Stimulated activated naive B cell treated with anti-CD40 and anti-IgM and Interleukin-4, amounts not matched to agents 10 μg/mL and 1 μg/mL and 100 μg/mL, for 72 hours (primary cell): Measurements from ENCODE around the gene RAB6A.

Experiments
- ATAC-seq, 2 donors: fragments of 150-1000 bp; cut with Tn5 transposase; replicated peaks; 2 replicates each; pipeline ENCODE4 v1.10.0; 2021; ENCODE audit warnings: moderate library complexity in 1 of 2
- DNase-seq: peaks from one replicate; pipeline ENCODE4 v3.0.0; 2021
- H3K27ac Mint-ChIP-seq: one replicate; pipeline ENCODE4 v1.8.0; 2022; ENCODE audit warnings: mild to moderate bottlenecking, mixed read lengths
- H3K27me3 Mint-ChIP-seq, 2 donors: one replicate each; pipeline ENCODE4 v1.8.0; 2022; ENCODE audit warnings: mixed read lengths in 2 of 2
- H3K36me3 Mint-ChIP-seq, 2 donors: one replicate each; pipeline ENCODE4 v1.8.0; 2022; ENCODE audit warnings: mixed read lengths in 2 of 2, mild to moderate bottlenecking in 1 of 2
- H3K4me1 Mint-ChIP-seq, 2 donors: one replicate each; pipeline ENCODE4 v1.8.0; 2022; ENCODE audit warnings: mixed read lengths in 2 of 2, mild to moderate bottlenecking in 1 of 2
- H3K4me3 Mint-ChIP-seq, 2 donors: one replicate each; pipeline ENCODE4 v1.8.0; 2022; ENCODE audit warnings: mild to moderate bottlenecking in 2 of 2, mixed read lengths in 2 of 2, moderate library complexity in 1 of 2
- H3K9me3 Mint-ChIP-seq, 2 donors: one replicate each; pipeline ENCODE4 v1.8.0; 2022; ENCODE audit warnings: mixed read lengths in 2 of 2, mild to moderate bottlenecking in 1 of 2

RAB6A gene

GRCh38 chr11:73650400-73650799 is 110.5 kb downstream of the RAB6A start:
- peaks cover 6 to 7% of the 10 kb centered on the region in 2 donors for H3K27me3 Mint-ChIP-seq
- no peak for ATAC-seq
- no peak overlapping the region for H3K27ac Mint-ChIP-seq
- H3K4me1 Mint-ChIP-seq = peaks cover 7 to 18% of the 10 kb centered on the region in 2 donors
- no peaks in the 10 kb centered on the region for H3K9me3 Mint-ChIP-seq
- no peaks in the 10 kb centered on the region for H3K36me3 Mint-ChIP-seq
- no peak overlapping the region for H3K4me3 Mint-ChIP-seq
- no peak for DNase-seq

GRCh38 chr11:73649206-73649605 is 111.7 kb downstream of the RAB6A start:
- no peak for DNase-seq
- no peak for ATAC-seq
- H3K27ac Mint-ChIP-seq = peak overlapping the region; percentile 88
- no peak overlapping the region for H3K4me3 Mint-ChIP-seq
- peaks cover 8 to 20% of the 10 kb centered on the region in 2 donors for H3K4me1 Mint-ChIP-seq
- no peaks in the 10 kb centered on the region for H3K9me3 Mint-ChIP-seq
- peaks cover 9 to 10% of the 10 kb centered on the region in 2 donors for H3K27me3 Mint-ChIP-seq
- no peaks in the 10 kb centered on the region for H3K36me3 Mint-ChIP-seq

DNA sequence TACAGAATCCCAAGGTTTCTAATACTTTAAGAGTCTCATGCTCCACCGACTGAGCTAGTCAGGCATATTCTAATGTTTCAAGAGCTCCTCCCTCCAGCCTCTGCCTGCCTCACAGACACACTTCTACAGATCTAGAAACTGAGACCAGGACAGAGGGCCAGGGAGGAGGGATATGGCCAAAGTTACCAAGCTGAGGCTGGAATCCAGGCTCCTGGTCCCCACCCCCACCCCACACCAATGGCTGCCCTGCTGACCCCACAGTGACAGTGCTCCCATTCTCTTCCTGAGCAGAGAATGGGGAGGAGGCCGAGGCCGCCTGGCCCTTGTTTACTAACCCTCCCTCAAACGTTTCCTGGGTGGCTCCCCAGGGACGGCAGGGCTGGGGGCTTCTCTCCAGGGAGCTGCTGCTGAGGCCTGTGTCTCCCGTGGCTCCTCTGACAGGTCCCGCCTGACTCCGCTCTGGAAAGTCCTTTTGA is 112.3 kb downstream of the RAB6A start:
- peaks cover 9 to 10% of the 10 kb centered on the region in 2 donors for H3K27me3 Mint-ChIP-seq
- H3K27ac Mint-ChIP-seq = no peak overlapping the region
- H3K9me3 Mint-ChIP-seq = no peaks in the 10 kb centered on the region
- peaks cover 8 to 20% of the 10 kb centered on the region in 2 donors for H3K4me1 Mint-ChIP-seq
- DNase-seq (no peak), ATAC-seq (no peak)
- H3K36me3 Mint-ChIP-seq = no peaks in the 10 kb centered on the region
- no peak overlapping the region for H3K4me3 Mint-ChIP-seq

DNA sequence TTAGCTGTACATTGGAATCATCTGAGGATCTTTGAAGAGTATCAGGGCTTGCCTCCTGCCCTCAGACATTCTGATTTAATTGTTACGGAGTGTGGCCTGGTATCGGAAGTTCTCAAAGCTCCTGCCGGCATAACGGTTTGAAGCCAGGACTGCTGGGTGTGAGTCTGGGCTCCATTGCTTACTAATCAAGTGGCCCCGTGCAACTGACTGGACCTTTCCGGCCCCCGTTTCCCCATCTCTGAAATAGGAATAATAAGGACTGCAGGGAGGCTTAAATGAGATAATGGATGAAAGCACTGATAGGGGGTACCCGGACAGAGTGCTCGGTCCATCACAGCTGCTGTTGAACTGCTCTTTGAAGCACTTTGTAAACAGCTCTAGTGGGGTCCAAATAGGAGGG is 112.8 kb downstream of the RAB6A start:
- Mint-ChIP-seq H3K36me3 (no peaks in the 10 kb centered on the region), H3K27me3 (peaks cover 9 to 10% of the 10 kb centered on the region in 2 donors), H3K27ac (no peak overlapping the region), H3K4me1 (peaks cover 8 to 20% of the 10 kb centered on the region in 2 donors), H3K9me3 (no peaks in the 10 kb centered on the region), H3K4me3 (no peak overlapping the region)
- ATAC-seq (no peak), DNase-seq (no peak)

- Mint-ChIP-seq H3K9me3 (no peaks in the 10 kb centered on the region), H3K36me3 (no peaks in the 10 kb centered on the region), H3K27ac (peak overlapping the region; percentile 69), H3K4me1 (peaks cover 8 to 20% of the 10 kb centered on the region in 2 donors), H3K27me3 (peaks cover 9 to 10% of the 10 kb centered on the region in 2 donors), H3K4me3 (peak overlapping the region; percentile 77 to 80)
- peak; percentile 91 for DNase-seq
- peak; percentile 99 to 100 for ATAC-seq
These were observed 113.3 kb downstream of the RAB6A start for GRCh38 chr11:73647459-73648100.

GRCh38 chr11:73645972-73646631 is 114.8 kb downstream of the RAB6A start, which contains the start of gene PLEKHB1:
Gene PLEKHB1, plus strand, starts transcription at chr11:73646581. Its CDS starts 28 bp downstream, at chr11:73646609.
- H3K4me3 Mint-ChIP-seq = peak within 1 kb of the TSS; percentile 77 to 80
- ATAC-seq = no peak
- H3K36me3 Mint-ChIP-seq = no peaks in the 10 kb centered on the region
- H3K4me1 Mint-ChIP-seq = peaks cover 8 to 20% of the 10 kb centered on the region in 2 donors
- no peaks in the 10 kb centered on the region for H3K9me3 Mint-ChIP-seq
- peak within 1 kb of the TSS; percentile 69 for H3K27ac Mint-ChIP-seq
- H3K27me3 Mint-ChIP-seq = peaks cover 9 to 10% of the 10 kb centered on the region in 2 donors
- DNase-seq = no peak

DNA sequence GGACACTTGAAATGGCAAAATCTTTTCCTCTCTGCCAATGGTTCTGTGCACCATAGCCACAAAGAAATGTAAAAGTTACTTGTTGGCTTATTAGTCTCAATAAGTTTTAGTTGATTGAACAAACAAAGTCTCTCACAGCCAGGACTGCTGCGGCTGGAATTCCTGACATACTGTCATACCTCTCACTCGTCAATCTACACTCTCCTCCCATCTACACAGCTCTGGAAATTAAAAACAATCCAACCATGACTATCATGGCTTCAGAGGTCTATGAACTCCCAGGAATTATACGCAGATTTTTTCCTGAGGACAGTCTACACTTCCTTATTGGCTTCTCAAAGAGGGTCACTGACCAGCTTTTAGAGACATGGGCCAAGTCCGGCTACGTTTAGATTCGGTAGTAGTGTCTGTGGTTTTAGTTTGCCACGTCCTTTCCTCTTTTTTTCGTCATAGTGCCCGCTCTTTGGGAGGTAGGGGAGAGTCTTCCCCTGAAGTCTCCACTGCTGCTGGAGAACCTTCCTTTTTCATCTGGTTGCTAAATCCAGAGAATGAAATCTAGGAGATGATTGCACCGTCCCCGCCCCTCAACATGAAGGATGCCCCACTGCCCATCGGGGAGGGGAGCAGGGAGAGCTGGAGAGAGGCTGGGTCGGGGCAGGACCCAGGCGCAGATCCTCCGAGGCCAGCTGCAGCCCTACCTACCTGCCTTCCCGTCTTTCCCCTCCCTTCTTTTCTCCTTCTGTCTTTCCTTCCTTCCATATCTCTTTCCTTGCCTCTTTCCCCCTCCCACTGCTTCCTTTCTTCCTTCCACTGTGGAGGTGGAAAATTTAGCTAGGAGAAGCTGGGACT is 115.5 kb downstream of the RAB6A start:
- no peaks in the 10 kb centered on the region for H3K9me3 Mint-ChIP-seq
- H3K27me3 Mint-ChIP-seq = peaks cover 10 to 11% of the 10 kb centered on the region in 2 donors
- peaks cover 8 to 20% of the 10 kb centered on the region in 2 donors for H3K4me1 Mint-ChIP-seq
- H3K27ac Mint-ChIP-seq = no peak overlapping the region
- no peak overlapping the region for H3K4me3 Mint-ChIP-seq
- H3K36me3 Mint-ChIP-seq = no peaks in the 10 kb centered on the region
- ATAC-seq (no peak), DNase-seq (no peak)

GRCh38 chr11:73641668-73642067 is 119.2 kb downstream of the RAB6A start:
- no peaks in the 10 kb centered on the region for H3K9me3 Mint-ChIP-seq
- ATAC-seq (no peak), DNase-seq (no peak)
- peaks cover 10 to 14% of the 10 kb centered on the region in 2 donors for H3K27me3 Mint-ChIP-seq
- peaks cover 2 to 9% of the 10 kb centered on the region in 2 donors for H3K4me1 Mint-ChIP-seq
- no peak overlapping the region for H3K4me3 Mint-ChIP-seq
- no peak overlapping the region for H3K27ac Mint-ChIP-seq
- H3K36me3 Mint-ChIP-seq = no peaks in the 10 kb centered on the region

- peaks cover 5 to 10% of the 10 kb centered on the region in 2 donors for H3K27me3 Mint-ChIP-seq
- no peak overlapping the region for H3K27ac Mint-ChIP-seq
- DNase-seq = no peak
- no peaks in the 10 kb centered on the region for H3K9me3 Mint-ChIP-seq
- ATAC-seq = no peak
- no peak overlapping the region for H3K4me3 Mint-ChIP-seq
- peaks cover 1 to 4% of the 10 kb centered on the region in 2 donors for H3K4me1 Mint-ChIP-seq
- no peaks in the 10 kb centered on the region for H3K36me3 Mint-ChIP-seq
These were observed 120.3 kb downstream of the RAB6A start for GRCh38 chr11:73640592-73640991.

- Mint-ChIP-seq H3K36me3 (no peaks in the 10 kb centered on the region), H3K9me3 (no peaks in the 10 kb centered on the region), H3K27me3 (peaks cover 0 to 5% of the 10 kb centered on the region in 2 donors), H3K27ac (no peak overlapping the region), H3K4me1 (no peaks in the 10 kb centered on the region), H3K4me3 (no peak overlapping the region)
- ATAC-seq (no peak), DNase-seq (no peak)
These were observed 123.9 kb downstream of the RAB6A start for GRCh38 chr11:73637012-73637411.

DNA sequence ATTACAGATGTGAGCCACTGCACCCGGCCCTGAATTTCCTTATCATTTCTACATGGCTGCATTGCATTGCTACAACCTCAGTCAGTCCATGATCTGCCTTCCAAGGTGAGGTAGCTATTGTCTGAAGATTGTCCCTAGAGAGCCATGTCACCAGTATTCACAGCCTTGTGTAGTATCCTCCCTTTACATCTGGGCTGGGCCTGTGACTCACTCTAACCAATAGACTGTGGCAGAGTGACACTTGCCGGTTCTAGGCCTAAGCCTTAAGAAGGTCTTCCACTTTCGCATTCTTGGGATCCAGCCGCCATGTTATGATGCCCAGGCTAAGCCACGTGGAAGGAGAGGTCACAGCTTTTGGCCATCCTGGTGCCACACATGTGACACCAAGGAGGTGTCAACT is 124.6 kb downstream of the RAB6A start:
- DNase-seq (no peak), ATAC-seq (no peak)
- no peaks in the 10 kb centered on the region for H3K9me3 Mint-ChIP-seq
- no peak overlapping the region for H3K4me3 Mint-ChIP-seq
- no peaks in the 10 kb centered on the region for H3K36me3 Mint-ChIP-seq
- H3K4me1 Mint-ChIP-seq = no peaks in the 10 kb centered on the region
- H3K27me3 Mint-ChIP-seq = peaks cover 0 to 5% of the 10 kb centered on the region in 2 donors
- H3K27ac Mint-ChIP-seq = no peak overlapping the region

GRCh38 chr11:73635721-73636120 is 125.2 kb downstream of the RAB6A start:
- DNase-seq = no peak
- no peaks in the 10 kb centered on the region for H3K4me1 Mint-ChIP-seq
- H3K4me3 Mint-ChIP-seq = no peak overlapping the region
- H3K27ac Mint-ChIP-seq = no peak overlapping the region
- H3K36me3 Mint-ChIP-seq = no peaks in the 10 kb centered on the region
- H3K9me3 Mint-ChIP-seq = no peaks in the 10 kb centered on the region
- no peak for ATAC-seq
- peaks cover 0 to 5% of the 10 kb centered on the region in 2 donors for H3K27me3 Mint-ChIP-seq

GRCh38 chr11:73633999-73634398 is 126.9 kb downstream of the RAB6A start:
- ATAC-seq (no peak), DNase-seq (no peak)
- H3K4me1 Mint-ChIP-seq = no peaks in the 10 kb centered on the region
- H3K9me3 Mint-ChIP-seq = no peaks in the 10 kb centered on the region
- H3K27me3 Mint-ChIP-seq = no peaks in the 10 kb centered on the region
- H3K4me3 Mint-ChIP-seq = no peak overlapping the region
- H3K27ac Mint-ChIP-seq = no peak overlapping the region
- no peaks in the 10 kb centered on the region for H3K36me3 Mint-ChIP-seq

DNA sequence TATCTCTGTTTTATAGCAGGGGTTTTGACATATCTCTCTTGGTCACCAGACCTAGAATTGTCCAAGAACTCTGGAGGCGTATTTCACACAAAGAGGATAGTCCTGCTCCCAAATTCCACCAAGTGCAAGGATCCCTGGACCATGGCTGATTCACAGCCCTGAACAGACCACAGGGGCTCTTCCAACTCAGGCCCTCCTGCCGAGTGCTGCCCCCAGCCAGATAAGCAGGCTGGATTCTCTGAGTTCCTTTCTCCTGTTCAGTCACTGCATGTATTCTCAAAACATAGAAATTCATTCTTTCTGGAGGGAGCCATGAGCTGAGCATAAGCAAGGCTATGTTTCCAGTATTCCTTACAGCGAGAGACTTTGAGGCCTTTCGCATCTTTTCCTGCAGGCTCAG is 127.9 kb downstream of the RAB6A start:
- Mint-ChIP-seq H3K27me3 (no peaks in the 10 kb centered on the region), H3K9me3 (no peaks in the 10 kb centered on the region), H3K36me3 (no peaks in the 10 kb centered on the region), H3K4me1 (no peaks in the 10 kb centered on the region), H3K4me3 (no peak overlapping the region), H3K27ac (no peak overlapping the region)
- ATAC-seq (no peak), DNase-seq (no peak)
